Measurements from ENCODE around the gene VPS16. TPM values are rescaled to one million over a fixed set of nuclear protein-coding genes. Genes with fewer than 3 reads are reported as not detected.
A peak's percentile ranks its signal among the peaks of the same experiment; 100 is the strongest.

VPS16 gene
- total RNA-seq, 4 donors from 2014 or later, result 22.1 to 44.0 (median 30.7) TPM

DNA sequence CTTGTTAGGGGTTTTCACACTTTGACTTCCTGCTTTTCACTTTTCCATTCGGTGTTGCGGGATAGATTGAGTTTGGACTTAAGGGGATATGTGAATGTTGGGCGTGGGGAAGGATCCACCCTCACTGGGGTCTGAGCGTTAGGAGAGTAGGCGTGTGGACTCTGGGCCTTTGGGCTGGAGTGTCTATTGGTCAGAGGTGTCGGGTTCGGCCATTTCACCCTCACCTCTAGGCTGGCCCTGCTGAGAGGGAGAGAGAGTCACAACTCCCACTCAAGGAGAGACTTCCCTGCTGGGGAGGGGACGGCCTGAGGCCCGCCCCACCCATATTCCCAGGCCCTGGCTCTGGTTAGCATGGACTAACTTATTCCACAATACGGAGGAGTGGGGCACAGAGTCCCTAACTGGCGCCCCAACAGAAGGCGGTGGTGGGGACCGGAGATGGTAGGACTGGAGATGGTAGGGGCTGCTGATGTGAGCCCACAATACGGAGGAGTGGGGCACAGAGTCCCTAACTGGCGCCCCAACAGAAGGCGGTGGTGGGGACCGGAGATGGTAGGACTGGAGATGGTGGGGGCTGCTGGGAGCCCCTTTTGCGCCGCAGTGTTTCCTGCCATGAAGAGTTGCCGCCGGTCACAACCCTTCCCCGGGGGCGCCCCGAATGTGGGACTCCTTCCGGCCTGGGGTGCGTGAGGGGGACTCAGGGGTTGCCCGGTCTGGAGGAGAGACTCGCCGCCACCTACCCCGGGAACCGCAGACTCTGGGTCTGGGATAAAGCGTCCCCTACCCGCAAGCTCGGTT lies 31.3 kb downstream of the VPS16 start:
- H3K36me3 ChIP-seq, result peaks cover 0 to 2% of the 10 kb centered on the region in 2 donors
- WGBS, 2 donors (ENCODE audit: low coverage in 1 of 2), result 14 to 60% methylated on average over 1 to 3 of the region's 34 CpGs
- no peaks in the 10 kb centered on the region for H3K9me3 ChIP-seq
- H3K27me3 ChIP-seq, result peaks cover 10% of the 10 kb centered on the region
- ATAC-seq, result no peak
- H3K4me1 ChIP-seq, result peaks cover 0 to 56% (median 29%) of the 10 kb centered on the region in 3 donors
- H3K27ac ChIP-seq, result peak overlapping the region in 2 of 4 donors; percentile 86 to 87
- TF ChIP-seq POLR2A (IDR thresholded peaks at IDR 0.05) (no peak), POLR2AphosphoS5 (IDR thresholded peaks at IDR 0.05) (no peak), EP300 (IDR thresholded peaks at IDR 0.05) (no peak)
- TF ChIP-seq, protein P1, sequence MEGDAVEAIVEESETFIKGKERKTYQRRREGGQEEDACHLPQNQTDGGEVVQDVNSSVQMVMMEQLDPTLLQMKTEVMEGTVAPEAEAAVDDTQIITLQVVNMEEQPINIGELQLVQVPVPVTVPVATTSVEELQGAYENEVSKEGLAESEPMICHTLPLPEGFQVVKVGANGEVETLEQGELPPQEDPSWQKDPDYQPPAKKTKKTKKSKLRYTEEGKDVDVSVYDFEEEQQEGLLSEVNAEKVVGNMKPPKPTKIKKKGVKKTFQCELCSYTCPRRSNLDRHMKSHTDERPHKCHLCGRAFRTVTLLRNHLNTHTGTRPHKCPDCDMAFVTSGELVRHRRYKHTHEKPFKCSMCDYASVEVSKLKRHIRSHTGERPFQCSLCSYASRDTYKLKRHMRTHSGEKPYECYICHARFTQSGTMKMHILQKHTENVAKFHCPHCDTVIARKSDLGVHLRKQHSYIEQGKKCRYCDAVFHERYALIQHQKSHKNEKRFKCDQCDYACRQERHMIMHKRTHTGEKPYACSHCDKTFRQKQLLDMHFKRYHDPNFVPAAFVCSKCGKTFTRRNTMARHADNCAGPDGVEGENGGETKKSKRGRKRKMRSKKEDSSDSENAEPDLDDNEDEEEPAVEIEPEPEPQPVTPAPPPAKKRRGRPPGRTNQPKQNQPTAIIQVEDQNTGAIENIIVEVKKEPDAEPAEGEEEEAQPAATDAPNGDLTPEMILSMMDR (IDR thresholded peaks at IDR 0.05), result no peak
- peak overlapping the region; percentile 83 to 96 for H3K4me3 ChIP-seq

DNA sequence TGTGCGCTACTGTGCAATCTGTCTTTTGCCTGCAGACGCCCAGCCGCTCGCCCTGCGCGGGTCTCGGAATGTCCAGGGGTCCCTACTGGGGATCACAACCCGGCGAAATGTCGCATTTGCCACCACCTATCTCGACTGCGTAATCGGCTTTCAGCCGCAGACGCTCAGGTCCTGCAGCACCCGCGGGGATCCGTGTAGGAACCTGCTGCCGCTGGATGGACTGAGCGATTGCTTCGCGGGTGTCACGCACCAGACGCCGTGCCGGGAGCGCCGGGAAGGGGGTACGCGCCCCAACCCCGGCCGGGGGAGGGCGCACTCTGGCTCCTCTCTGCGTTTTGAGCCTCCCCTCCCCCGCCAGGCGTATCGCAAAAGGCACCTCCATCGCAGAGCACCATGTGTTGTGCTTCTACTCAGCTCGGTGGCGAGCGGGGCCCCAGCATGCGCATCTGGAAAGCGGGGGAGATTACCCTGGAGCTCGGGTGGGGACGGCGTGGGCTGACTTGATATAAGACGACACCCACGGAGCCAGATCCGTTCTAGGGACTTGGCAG lies 32.0 kb downstream of the VPS16 start:
- peak; percentile 33 for ATAC-seq
- 0 to 20% methylated on average over 1 to 2 of the region's 49 CpGs for WGBS, 2 donors (ENCODE audit: low coverage in 1 of 2)
- no peaks in the 10 kb centered on the region for H3K9me3 ChIP-seq
- peaks cover 0 to 61% (median 29%) of the 10 kb centered on the region in 3 donors for H3K4me1 ChIP-seq
- H3K36me3 ChIP-seq, result no peaks in the 10 kb centered on the region
- peak overlapping the region in 3 of 4 donors; percentile 86 to 92 (median 87) for H3K27ac ChIP-seq
- peaks cover 10% of the 10 kb centered on the region for H3K27me3 ChIP-seq
- peak overlapping the region; percentile 83 to 96 for H3K4me3 ChIP-seq
- TF ChIP-seq POLR2AphosphoS5 (IDR thresholded peaks at IDR 0.05) (peak; percentile 7), POLR2A (IDR thresholded peaks at IDR 0.05) (peak in 1 of 2 donors; percentile 8), EP300 (IDR thresholded peaks at IDR 0.05) (no peak)
- TF ChIP-seq, protein P1 (IDR thresholded peaks at IDR 0.05), result peak in 1 of 4 experiments; percentile 50

DNA sequence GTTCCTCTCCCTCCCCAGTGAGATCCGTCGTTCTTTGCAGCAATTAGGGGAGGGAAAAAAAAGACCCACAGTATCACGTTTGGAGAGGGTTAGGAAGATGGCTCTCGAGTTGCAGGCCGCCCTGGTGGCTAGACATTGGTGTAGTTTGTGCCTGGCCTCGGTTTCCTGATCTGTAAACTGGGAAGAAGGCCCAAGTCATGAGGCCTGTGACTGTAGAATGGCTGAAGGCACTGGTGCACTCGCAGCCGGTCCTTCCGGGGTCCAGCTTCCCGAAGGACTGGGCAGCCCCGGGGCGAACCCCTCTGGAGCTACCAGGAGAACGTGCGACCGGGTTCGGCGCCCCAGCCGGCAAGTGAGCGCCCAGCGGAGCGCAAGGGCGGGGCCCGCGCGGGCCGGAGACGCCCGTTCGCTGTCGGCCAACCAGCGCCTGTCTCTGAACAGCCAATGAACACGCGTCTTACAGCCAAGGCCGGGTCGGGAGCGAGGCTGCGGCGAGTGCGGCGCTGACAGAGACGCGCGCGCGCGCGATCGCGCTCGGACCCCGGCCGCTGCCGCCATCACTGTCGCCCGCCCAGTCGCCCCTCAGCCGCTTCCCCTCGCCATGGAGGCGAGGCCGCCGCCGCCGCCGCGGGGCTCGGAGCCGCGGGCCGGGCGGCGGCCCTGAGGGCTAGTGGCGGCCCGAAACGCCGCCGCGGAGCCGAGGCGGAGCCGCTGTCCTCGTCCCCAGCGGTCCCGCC lies 32.6 kb downstream of the VPS16 start, which contains the start of gene PTPRA:
Gene PTPRA, plus strand, starts transcription at position 472 of the 737 bp plus-strand sequence. CDS start 90,797 bp downstream, outside the sequence.
- ATAC-seq, result peak; percentile 99
- Histone ChIP-seq H3K4me1 (peaks cover 0 to 61% (median 29%) of the 10 kb centered on the region in 3 donors), H3K4me3 (peak within 1 kb of the TSS; percentile 83 to 96), H3K27me3 (peaks cover 10% of the 10 kb centered on the region), H3K9me3 (no peaks in the 10 kb centered on the region), H3K36me3 (no peaks in the 10 kb centered on the region), H3K27ac (peak within 1 kb of the TSS in 3 of 4 donors; percentile 86 to 92 (median 87))
- WGBS, 2 donors (ENCODE audit: low coverage in 1 of 2), result 0% methylated on average over 3 of the region's 83 CpGs; no CpG with 5 or more reads in 1 of the 2 donors
- TF ChIP-seq EP300 (IDR thresholded peaks at IDR 0.05) (no peak), POLR2A (IDR thresholded peaks at IDR 0.05) (peak; percentile 88 to 89), POLR2AphosphoS5 (IDR thresholded peaks at IDR 0.05) (peak; percentile 79)
- TF ChIP-seq, protein P1 (IDR thresholded peaks at IDR 0.05), result peak in 1 of 4 experiments; percentile 3

DNA sequence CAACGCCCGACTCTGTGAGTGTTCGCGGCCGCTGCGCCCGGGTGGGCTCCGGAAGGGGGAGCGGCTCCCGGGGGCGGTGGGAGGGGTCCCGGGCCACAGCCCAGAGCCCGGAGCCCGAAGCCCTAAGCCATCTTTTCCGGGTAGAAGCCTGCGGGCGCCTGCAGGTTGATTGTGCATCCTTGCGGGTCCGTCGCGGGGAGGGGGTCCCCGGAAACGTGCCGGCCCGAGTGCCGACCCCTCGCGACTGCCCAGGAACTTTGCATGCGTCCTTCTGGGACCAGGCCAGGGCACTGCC lies 33.1 kb downstream of the VPS16 start:
- 0% methylated on average over 2 of the region's 29 CpGs; no CpG with 5 or more reads in 1 of the 2 donors for WGBS, 2 donors (ENCODE audit: low coverage in 1 of 2)
- Histone ChIP-seq H3K27ac (peak overlapping the region in 3 of 4 donors; percentile 86 to 92 (median 87)), H3K27me3 (peaks cover 10% of the 10 kb centered on the region), H3K36me3 (no peaks in the 10 kb centered on the region), H3K9me3 (no peaks in the 10 kb centered on the region), H3K4me3 (peak overlapping the region; percentile 83 to 96), H3K4me1 (peaks cover 0 to 67% (median 29%) of the 10 kb centered on the region in 3 donors)
- no peak for ATAC-seq
- TF ChIP-seq POLR2AphosphoS5 (IDR thresholded peaks at IDR 0.05), result no peak
- TF ChIP-seq, protein P1 (IDR thresholded peaks at IDR 0.05), result no peak
- no peak for TF ChIP-seq POLR2A (IDR thresholded peaks at IDR 0.05)
- TF ChIP-seq EP300 (IDR thresholded peaks at IDR 0.05), result no peak

Data from gastroesophageal sphincter (tissue), 4 donors.